T-helper 1 cell (primary cell): ENCODE results near the gene LDHD.

Experiments used
- DNase-seq, 5 donors: peaks; one replicate each; pipeline ENCODE4 v3.0.0-alpha.2; 2012 to 2020

Gene LDHD

GRCh38 chr16:75114179-75114945 lies 2.2 kb downstream of the LDHD start:
- no peak for DNase-seq

- DNase-seq: no peak
Observed at GRCh38 chr16:75113541-75114121, 2.9 kb downstream of the LDHD start.

- DNase-seq: no peak
Observed at GRCh38 chr16:75112734-75113491, 3.7 kb downstream of the LDHD start.

GRCh38 chr16:75111961-75112733 lies 4.4 kb downstream of the LDHD start:
- no peak for DNase-seq

- DNase-seq: no peak
Observed at GRCh38 chr16:75111514-75111940, 5.1 kb downstream of the LDHD start.

- DNase-seq: peak; percentile 49 to 89 (median 69)
Observed at GRCh38 chr16:75110637-75111513, 5.7 kb downstream of the LDHD start.

GRCh38 chr16:75109732-75110243 lies 6.8 kb downstream of the LDHD start:
- DNase-seq: peak in 1 of 5 donors; percentile 41

GRCh38 chr16:75108792-75109731 lies 7.5 kb downstream of the LDHD start:
- peak in 4 of 5 donors; percentile 30 to 85 (median 42) for DNase-seq

GRCh38 chr16:75107505-75107904 lies 9.1 kb downstream of the LDHD start:
- no peak for DNase-seq

- no peak for DNase-seq
Observed at GRCh38 chr16:75106351-75107274, 10.0 kb downstream of the LDHD start.

- DNase-seq: no peak
Observed at GRCh38 chr16:75105306-75106061, 11.1 kb downstream of the LDHD start.

GRCh38 chr16:75104836-75105235 lies 11.7 kb downstream of the LDHD start:
- no peak for DNase-seq

GRCh38 chr16:75103994-75104393 lies 12.6 kb downstream of the LDHD start:
- DNase-seq: no peak

GRCh38 chr16:75102595-75102994 lies 14.0 kb downstream of the LDHD start:
- no peak for DNase-seq

- DNase-seq: no peak
Observed at GRCh38 chr16:75101635-75102034, 14.9 kb downstream of the LDHD start.

- no peak for DNase-seq
Observed at GRCh38 chr16:75100603-75100990, 16.0 kb downstream of the LDHD start.

- peak in 1 of 5 donors; percentile 80 for DNase-seq
Observed at GRCh38 chr16:75099738-75100602, 16.6 kb downstream of the LDHD start.
